IMR-90 (cell line): Measurements from ENCODE around the gene PPM1J. TPM values are rescaled to one million over a fixed set of nuclear protein-coding genes. Genes with fewer than 3 reads are reported as not detected.
A peak's percentile ranks its signal among the peaks of the same experiment; 100 is the strongest.

ENCODE experiments used
- ATAC-seq: fragments of 200-7000 bp; cut with Tn5 transposase; 2 replicates; pipeline ENCODE4 v1.9.1; 2020; ENCODE audit warnings: low read depth, mild to moderate bottlenecking, moderate library complexity
- BruUV-seq: library from RNA; stranded (reverse); fragments of 400-500 nt; replicated peaks from 2 replicates; lab custom pipeline; 2021; lab: Mats Ljungman, UMichigan
- CTCF ChIA-PET: fragments of 300-600 bp; formaldehyde crosslinking; extraction: SDS; loops from one replicate; lab custom pipeline; 2021; ENCODE audit warnings: antibody characterized with exemption; lab: Yijun Ruan, JAX
- POLR2A ChIA-PET: fragments of 300-600 bp; sonication (Branson Sonifier 250); formaldehyde crosslinking; loops from one replicate; lab custom pipeline; 2022; ENCODE audit warnings: antibody characterized with exemption; ENCODE audit not compliant: unreplicated experiment; lab: Charles Lee
- DNase-seq: peaks from one replicate; pipeline ENCODE4 v3.0.0; 2013
- H2AFZ ChIP-seq: replicated peaks from 2 replicates; pipeline ENCODE3; 2013; ENCODE audit warnings: low read length, mild to moderate bottlenecking; ENCODE audit not compliant: poor library complexity
- H2AK5ac ChIP-seq: 2 replicates; pipeline ENCODE4 v1.6.1; 2013; ENCODE audit warnings: low read depth, low read length, inconsistent platforms
- H2AK9ac ChIP-seq: replicated peaks from 2 replicates; pipeline ENCODE3; 2013; ENCODE audit warnings: mild to moderate bottlenecking, low read depth, low read length, moderate library complexity; ENCODE audit not compliant: poor library complexity
- H2BK120ac ChIP-seq: 2 replicates; pipeline ENCODE4 v1.6.1; 2013; ENCODE audit warnings: low read depth, low read length, inconsistent platforms
- H2BK15ac ChIP-seq: 3 replicates; pipeline ENCODE4 v1.6.1; 2013; ENCODE audit warnings: low read depth, low read length, inconsistent platforms
- H2BK20ac ChIP-seq: 2 replicates; pipeline ENCODE4 v1.6.1; 2013; ENCODE audit warnings: low read depth, mild to moderate bottlenecking, inconsistent platforms, low read length, moderate library complexity
- H2BK5ac ChIP-seq: 2 replicates; pipeline ENCODE4 v1.6.1; 2013; ENCODE audit warnings: mild to moderate bottlenecking, low read depth, low read length, inconsistent platforms; ENCODE audit not compliant: poor library complexity, severe bottlenecking
- H3K14ac ChIP-seq: replicated peaks from 2 replicates; pipeline ENCODE4 v1.6.1; 2013; ENCODE audit warnings: low read depth, low read length, inconsistent platforms
- H3K18ac ChIP-seq: 2 replicates; pipeline ENCODE4 v1.6.1; 2013; ENCODE audit warnings: low read depth, low read length, control low read depth
- H3K23ac ChIP-seq: 2 replicates; pipeline ENCODE4 v1.6.1; 2013; ENCODE audit warnings: low read depth, low read length, inconsistent platforms
- H3K27ac ChIP-seq: 2 replicates; pipeline ENCODE4 v1.5.1; 2013; ENCODE audit warnings: mild to moderate bottlenecking, control low read depth, low read length; ENCODE audit not compliant: insufficient read depth
- H3K27me3 ChIP-seq: 2 replicates; pipeline ENCODE4 v1.6.1; 2013; ENCODE audit warnings: low read length; ENCODE audit not compliant: control insufficient read depth, insufficient read depth
- H3K36me3 ChIP-seq: 2 replicates; pipeline ENCODE4 v1.6.1; 2013; ENCODE audit warnings: low read length, mixed read lengths; ENCODE audit not compliant: control insufficient read depth, insufficient read depth
- H3K4ac ChIP-seq: 2 replicates; pipeline ENCODE4 v1.6.1; 2013; ENCODE audit warnings: low read depth, low read length, inconsistent platforms
- H3K4me1 ChIP-seq: 2 replicates; pipeline ENCODE4 v1.6.1; 2013; ENCODE audit warnings: low read length, mixed read lengths; ENCODE audit not compliant: control insufficient read depth, insufficient read depth
- H3K4me2 ChIP-seq: 2 replicates; pipeline ENCODE4 v1.6.1; 2013; ENCODE audit warnings: low read depth, mild to moderate bottlenecking, control low read depth, low read length, moderate library complexity
- H3K4me3 ChIP-seq: 2 replicates; pipeline ENCODE4 v1.5.1; 2013; ENCODE audit warnings: low read depth, mild to moderate bottlenecking, control low read depth, low read length, moderate library complexity; ENCODE audit not compliant: insufficient read depth
- H3K56ac ChIP-seq: 2 replicates; pipeline ENCODE4 v1.6.1; 2013; ENCODE audit warnings: low read length, inconsistent platforms; ENCODE audit not compliant: insufficient read depth; ENCODE audit errors: extremely low read depth
- H3K79me1 ChIP-seq, 2 experiments: 2 replicates each; pipeline ENCODE4 v1.6.1; 2013; ENCODE audit warnings: low read length in 2 of 2, inconsistent platforms in 1 of 2, low read depth in 1 of 2
- H3K9ac ChIP-seq: 2 replicates; pipeline ENCODE4 v1.6.1; 2013; ENCODE audit warnings: low read depth, low read length, control low read depth
- H3K9me1 ChIP-seq: 2 replicates; pipeline ENCODE4 v1.6.1; 2013; ENCODE audit warnings: low read length, inconsistent platforms; ENCODE audit not compliant: insufficient read depth
- H3K9me3 ChIP-seq: 2 replicates; pipeline ENCODE4 v1.6.1; 2013; ENCODE audit warnings: low read length; ENCODE audit not compliant: control insufficient read depth, insufficient read depth
- H4K20me1 ChIP-seq: 2 replicates; pipeline ENCODE4 v1.6.1; 2013; ENCODE audit warnings: low read length, inconsistent platforms; ENCODE audit not compliant: insufficient read depth
- H4K5ac ChIP-seq: 2 replicates; pipeline ENCODE4 v1.6.1; 2013; ENCODE audit warnings: mild to moderate bottlenecking, low read depth, low read length, control low read depth
- H4K8ac ChIP-seq, 2 experiments: 2 replicates each; pipeline ENCODE4 v1.6.1; 2013; ENCODE audit warnings: low read depth in 2 of 2, low read length in 2 of 2, control low read depth in 1 of 2, inconsistent platforms in 1 of 2
- H4K91ac ChIP-seq: 2 replicates; pipeline ENCODE4 v1.6.1; 2013; ENCODE audit warnings: low read depth, low read length, inconsistent platforms; ENCODE audit not compliant: insufficient read depth
- BHLHE40 ChIP-seq: fragments of 150-350 bp; IDR thresholded peaks from 2 replicates; pipeline ENCODE4 v1.6.1; 2016; ENCODE audit warnings: mild to moderate bottlenecking, low read depth, low read length
- CHD1 ChIP-seq: IDR thresholded peaks from 2 replicates; pipeline ENCODE4 v1.6.1; 2012; ENCODE audit warnings: low read depth, low read length, improper control_type of control experiment
- CTCF ChIP-seq: conservative IDR thresholded peaks from 2 replicates; pipeline ENCODE4 v1.5.1; 2012; ENCODE audit warnings: mild to moderate bottlenecking, low read depth, low read length, improper control_type of control experiment
- MXI1 ChIP-seq: IDR thresholded peaks from 2 replicates; pipeline ENCODE4 v1.6.1; 2012; ENCODE audit warnings: low read depth, mild to moderate bottlenecking, low read length, moderate library complexity, borderline replicate concordance
- NFE2L2 ChIP-seq: fragments of 150-350 bp; IDR thresholded peaks from 2 replicates; pipeline ENCODE4 v1.6.1; 2016; ENCODE audit warnings: low read depth, mild to moderate bottlenecking, low read length
- POLR2A ChIP-seq: IDR thresholded peaks from 2 replicates; pipeline ENCODE4 v1.6.1; 2012; ENCODE audit warnings: mild to moderate bottlenecking, low read depth, low read length
- RAD21 ChIP-seq: IDR thresholded peaks from 2 replicates; pipeline ENCODE4 v1.6.1; 2012; ENCODE audit warnings: low read length, improper control_type of control experiment
- SMC3 ChIP-seq: fragments of 150-350 bp; IDR thresholded peaks from 2 replicates; pipeline ENCODE4 v1.6.1; 2016; ENCODE audit warnings: low read depth, mild to moderate bottlenecking, antibody characterized with exemption, low read length, moderate library complexity
- USF2 ChIP-seq: fragments of 150-350 bp; IDR thresholded peaks from 2 replicates; pipeline ENCODE4 v1.6.1; 2017; ENCODE audit warnings: mild to moderate bottlenecking, antibody characterized with exemption, low read length, low read depth
- WGBS, 2 experiments: methylation state at CpG; one replicate each; pipeline versions ENCODE4 v1.1.5 to v1.1.7; 2013; ENCODE audit warnings: missing lambda C conversion rate in 2 of 2; ENCODE audit not compliant: insufficient read length in 1 of 2; ENCODE audit errors: extremely low coverage in 2 of 2; 5-methylcytosine and 5-hydroxymethylcytosine counted together
- dilution Hi-C: fragments of 300-500 bp; cut with HindIII; formaldehyde crosslinking; loops from one replicate; pipeline ENCODE4 v1.14.3; 2018; ENCODE audit warnings: low sequenced_read_pairs; ENCODE audit not compliant: unreplicated experiment
- in situ Hi-C: fragments of 300-500 bp; cut with MboI; formaldehyde crosslinking; loops from 3 replicates; pipeline ENCODE4 v1.14.3; 2019; ENCODE audit warnings: low sequenced_read_pairs, inconsistent platforms, mixed read lengths
- intact Hi-C: fragments of 100-400 bp; cut with micrococcal nuclease; formaldehyde crosslinking; loops from 2 replicates; pipeline ENCODE4 v1.10.0; 2022
- polyA plus RNA-seq, 3 experiments: library from polyadenylated mRNA; depleted of rRNA; stranded (reverse); fragments of >200 nt; gene quantifications; 2 replicates each; pipeline ENCODE4 v1.2.3, GENCODE V29; 2012; ENCODE audit warnings: low replicate concordance in 1 of 3
- total RNA-seq: library from RNA; depleted of rRNA; stranded (reverse); fragments of >200 nt; gene quantifications from 2 replicates; pipeline ENCODE4 v1.2.3, GENCODE V29; 2012

The PPM1J gene
- total and polyA plus RNA-seq, 2 of the 4 experiments (the other 2 are of a cell fraction), result 1.8 to 2.4 TPM

GRCh38 chr1:112714313-112715263, 544 bp downstream of the PPM1J start:
- no peaks in the 10 kb centered on the region for H3K36me3 ChIP-seq
- DNase-seq, result no peak
- H3K23ac ChIP-seq, result no peak overlapping the region
- H2BK15ac ChIP-seq, result no peak overlapping the region
- H3K9ac ChIP-seq, result no peak overlapping the region
- H4K5ac ChIP-seq, result no peak overlapping the region
- intact Hi-C loops, result loop anchor here (5.0 to 10.0 kb wide), 2 partner anchors 240 to 963 kb away; partner anchors contain the start of gene SLC16A1
- H4K91ac ChIP-seq, result no peak overlapping the region
- H4K20me1 ChIP-seq, result no peaks in the 10 kb centered on the region
- no peak overlapping the region for H2BK5ac ChIP-seq
- H3K4me2 ChIP-seq, result peak overlapping the region; percentile 92
- no peak overlapping the region for H3K27ac ChIP-seq
- ChIA-PET CTCF (interaction anchor here (0.7 to 4.7 kb wide), 10 partner anchors 15 to 964 kb away, joined by 3 to 32 read pairs (median 4); partner anchors contain the start of gene LRIG2), POLR2A (no interaction called here)
- H3K9me1 ChIP-seq, result peaks cover 3% of the 10 kb centered on the region; the same call in 1 of the 2 replicates
- no peaks in the 10 kb centered on the region for H3K4me1 ChIP-seq
- peak overlapping the region; percentile 68 for H3K4me3 ChIP-seq
- H3K18ac ChIP-seq, result no peak overlapping the region
- dilution Hi-C loops, result no loop called here
- in situ Hi-C loops, result loop anchor here (5.0 to 25.0 kb wide), 3 partner anchors 93 to 973 kb away; partner anchors contain the start of gene SLC16A1
- H2AK5ac ChIP-seq, result no peak overlapping the region
- no peaks in the 10 kb centered on the region for H3K9me3 ChIP-seq
- H2AFZ ChIP-seq, result peak overlapping the region; percentile 93
- no peak overlapping the region for H3K56ac ChIP-seq
- peak; percentile 33 for ATAC-seq
- no peak overlapping the region for H3K14ac ChIP-seq
- H3K79me1 ChIP-seq, result no peaks in the 10 kb centered on the region
- no peak overlapping the region for H4K8ac ChIP-seq
- TF ChIP-seq SMC3 (no peak), USF2 (no peak), POLR2A (no peak), BHLHE40 (no peak), MXI1 (no peak), CTCF (no peak), CHD1 (no peak), RAD21 (no peak), NFE2L2 (no peak)
- H2AK9ac ChIP-seq, result peak overlapping the region; percentile 83
- peaks cover 5% of the 10 kb centered on the region; the same call in 1 of the 2 replicates for H3K27me3 ChIP-seq
- BruUV-seq, result no TSS peak
- WGBS, 2 experiments, result 1% methylated on average over 37 of the region's 86 CpGs; no CpG with 5 or more reads in 1 of the 2 experiments
- no peak overlapping the region for H2BK20ac ChIP-seq
- H3K4ac ChIP-seq, result no peak overlapping the region
- no peak overlapping the region for H2BK120ac ChIP-seq
